ENCODE results near the gene NGEF.

The NGEF gene

DNA sequence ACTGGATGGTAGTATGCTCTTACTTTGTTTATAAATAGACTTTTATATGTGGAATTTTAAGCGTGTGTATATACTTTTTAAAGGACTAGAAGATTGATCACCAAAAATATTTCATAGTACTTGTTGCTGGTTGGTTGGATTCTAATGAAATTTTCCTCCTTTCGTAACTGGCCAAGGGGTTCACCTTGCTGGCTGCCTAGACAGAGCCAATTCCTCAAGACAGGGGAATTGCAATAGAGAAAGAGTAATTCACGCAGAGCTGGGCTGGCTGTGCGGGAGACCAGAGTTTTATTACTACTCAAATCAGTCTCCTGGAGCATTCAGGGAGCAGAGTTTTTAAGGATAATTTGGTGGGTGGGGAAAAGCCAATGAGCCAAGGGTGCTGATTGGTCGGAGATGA is 72.3 kb downstream of the NGEF start:
- Histone ChIP-seq H3K27me3 (ENCODE audit: insufficient read depth, poor library complexity, severe bottlenecking) (no peaks in the 10 kb centered on the region), H3K4me3 (replicated peaks; ENCODE audit: insufficient read depth, low read length) (no peak overlapping the region), H3K27ac (replicated peaks) (no peak overlapping the region)
- TF ChIP-seq, protein P1, sequence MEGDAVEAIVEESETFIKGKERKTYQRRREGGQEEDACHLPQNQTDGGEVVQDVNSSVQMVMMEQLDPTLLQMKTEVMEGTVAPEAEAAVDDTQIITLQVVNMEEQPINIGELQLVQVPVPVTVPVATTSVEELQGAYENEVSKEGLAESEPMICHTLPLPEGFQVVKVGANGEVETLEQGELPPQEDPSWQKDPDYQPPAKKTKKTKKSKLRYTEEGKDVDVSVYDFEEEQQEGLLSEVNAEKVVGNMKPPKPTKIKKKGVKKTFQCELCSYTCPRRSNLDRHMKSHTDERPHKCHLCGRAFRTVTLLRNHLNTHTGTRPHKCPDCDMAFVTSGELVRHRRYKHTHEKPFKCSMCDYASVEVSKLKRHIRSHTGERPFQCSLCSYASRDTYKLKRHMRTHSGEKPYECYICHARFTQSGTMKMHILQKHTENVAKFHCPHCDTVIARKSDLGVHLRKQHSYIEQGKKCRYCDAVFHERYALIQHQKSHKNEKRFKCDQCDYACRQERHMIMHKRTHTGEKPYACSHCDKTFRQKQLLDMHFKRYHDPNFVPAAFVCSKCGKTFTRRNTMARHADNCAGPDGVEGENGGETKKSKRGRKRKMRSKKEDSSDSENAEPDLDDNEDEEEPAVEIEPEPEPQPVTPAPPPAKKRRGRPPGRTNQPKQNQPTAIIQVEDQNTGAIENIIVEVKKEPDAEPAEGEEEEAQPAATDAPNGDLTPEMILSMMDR (IDR thresholded peaks at IDR 0.05; ENCODE audit: insufficient read depth, low read length) = no peak
- no peak for DNase-seq (ENCODE audit: low read depth in 1 of 2, low spot score in 1 of 2)

DNA sequence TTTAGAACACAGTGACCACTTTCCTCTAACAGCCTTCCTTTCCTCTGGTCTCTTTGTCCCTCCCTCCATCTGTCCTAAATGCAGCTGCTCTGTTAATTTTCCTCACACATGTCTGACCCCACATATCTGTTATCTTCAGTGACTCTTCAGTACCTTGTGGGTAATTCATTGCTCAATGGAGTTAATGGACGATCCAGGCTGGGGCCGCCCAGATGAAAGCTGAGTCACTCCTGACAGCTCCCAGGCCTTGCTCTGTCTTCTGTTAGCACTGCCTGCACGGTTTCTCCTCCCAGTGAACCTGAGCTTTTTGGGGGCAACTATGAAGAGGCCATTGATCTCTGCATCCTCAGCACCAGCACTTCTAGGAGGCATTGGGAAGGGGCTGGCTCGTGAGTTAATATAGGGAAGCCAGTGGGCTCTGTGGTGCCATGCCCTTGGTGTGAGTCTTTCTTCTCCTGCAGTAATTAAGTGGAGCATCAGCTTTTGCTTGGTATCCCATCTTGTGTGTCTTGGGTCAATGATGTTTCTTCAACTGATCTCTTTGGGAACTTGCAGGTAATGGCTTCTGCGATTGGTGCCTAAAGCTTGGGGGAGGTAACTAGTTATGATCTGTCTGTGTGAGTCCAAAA is 75.7 kb downstream of the NGEF start:
- TF ChIP-seq, protein P2, sequence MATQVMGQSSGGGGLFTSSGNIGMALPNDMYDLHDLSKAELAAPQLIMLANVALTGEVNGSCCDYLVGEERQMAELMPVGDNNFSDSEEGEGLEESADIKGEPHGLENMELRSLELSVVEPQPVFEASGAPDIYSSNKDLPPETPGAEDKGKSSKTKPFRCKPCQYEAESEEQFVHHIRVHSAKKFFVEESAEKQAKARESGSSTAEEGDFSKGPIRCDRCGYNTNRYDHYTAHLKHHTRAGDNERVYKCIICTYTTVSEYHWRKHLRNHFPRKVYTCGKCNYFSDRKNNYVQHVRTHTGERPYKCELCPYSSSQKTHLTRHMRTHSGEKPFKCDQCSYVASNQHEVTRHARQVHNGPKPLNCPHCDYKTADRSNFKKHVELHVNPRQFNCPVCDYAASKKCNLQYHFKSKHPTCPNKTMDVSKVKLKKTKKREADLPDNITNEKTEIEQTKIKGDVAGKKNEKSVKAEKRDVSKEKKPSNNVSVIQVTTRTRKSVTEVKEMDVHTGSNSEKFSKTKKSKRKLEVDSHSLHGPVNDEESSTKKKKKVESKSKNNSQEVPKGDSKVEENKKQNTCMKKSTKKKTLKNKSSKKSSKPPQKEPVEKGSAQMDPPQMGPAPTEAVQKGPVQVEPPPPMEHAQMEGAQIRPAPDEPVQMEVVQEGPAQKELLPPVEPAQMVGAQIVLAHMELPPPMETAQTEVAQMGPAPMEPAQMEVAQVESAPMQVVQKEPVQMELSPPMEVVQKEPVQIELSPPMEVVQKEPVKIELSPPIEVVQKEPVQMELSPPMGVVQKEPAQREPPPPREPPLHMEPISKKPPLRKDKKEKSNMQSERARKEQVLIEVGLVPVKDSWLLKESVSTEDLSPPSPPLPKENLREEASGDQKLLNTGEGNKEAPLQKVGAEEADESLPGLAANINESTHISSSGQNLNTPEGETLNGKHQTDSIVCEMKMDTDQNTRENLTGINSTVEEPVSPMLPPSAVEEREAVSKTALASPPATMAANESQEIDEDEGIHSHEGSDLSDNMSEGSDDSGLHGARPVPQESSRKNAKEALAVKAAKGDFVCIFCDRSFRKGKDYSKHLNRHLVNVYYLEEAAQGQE (IDR thresholded peaks at IDR 0.05; ENCODE audit: insufficient replicate concordance, low read depth) = no peak
- Histone ChIP-seq H3K4me3 (replicated peaks; ENCODE audit: insufficient read depth, low read length) (no peak overlapping the region), H3K27me3 (ENCODE audit: insufficient read depth, poor library complexity, severe bottlenecking) (peaks cover 4% of the 10 kb centered on the region), H3K27ac (replicated peaks) (no peak overlapping the region)
- DNase-seq (ENCODE audit: low read depth in 1 of 2, low spot score in 1 of 2) = peak in 1 of 2 experiments; percentile 18

DNA sequence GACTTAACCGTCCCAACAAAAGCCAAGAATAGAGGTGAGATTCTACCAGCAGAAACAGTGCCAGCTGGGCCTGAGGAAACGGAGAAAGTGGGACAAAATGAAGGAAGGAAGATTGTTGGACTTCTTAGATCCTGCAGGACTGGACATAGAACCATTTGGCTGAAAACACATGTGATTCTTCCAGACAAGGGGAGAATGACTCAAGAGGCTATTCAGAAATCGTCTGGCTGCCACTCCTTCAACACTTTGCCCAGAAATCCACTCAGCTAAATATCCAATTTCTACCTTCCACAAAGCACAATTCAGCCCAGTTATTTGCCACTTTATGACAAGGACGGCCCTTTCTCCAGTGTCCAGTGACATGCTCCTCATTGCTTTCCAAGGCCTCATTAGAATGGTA is 81.4 kb downstream of the NGEF start:
- peaks cover 24% of the 10 kb centered on the region for H3K27me3 ChIP-seq (ENCODE audit: insufficient read depth, poor library complexity, severe bottlenecking)
- H3K27ac ChIP-seq (replicated peaks) = no peak overlapping the region
- DNase-seq (ENCODE audit: low read depth in 1 of 2, low spot score in 1 of 2) = no peak
- no peak overlapping the region for H3K4me3 ChIP-seq (replicated peaks; ENCODE audit: insufficient read depth, low read length)
- TF ChIP-seq GABPA (IDR thresholded peaks at IDR 0.05; ENCODE audit: low read depth) (no peak), SPI1 (IDR thresholded peaks at IDR 0.05; ENCODE audit: borderline replicate concordance, low read depth) (no peak), POLR2AphosphoS5 (IDR thresholded peaks at IDR 0.05; ENCODE audit: low read depth) (no peak)
- TF ChIP-seq, protein P2 (IDR thresholded peaks at IDR 0.05; ENCODE audit: insufficient replicate concordance, low read depth) = no peak
- TF ChIP-seq, protein P1 (IDR thresholded peaks at IDR 0.05; ENCODE audit: insufficient read depth, low read length) = no peak

DNA sequence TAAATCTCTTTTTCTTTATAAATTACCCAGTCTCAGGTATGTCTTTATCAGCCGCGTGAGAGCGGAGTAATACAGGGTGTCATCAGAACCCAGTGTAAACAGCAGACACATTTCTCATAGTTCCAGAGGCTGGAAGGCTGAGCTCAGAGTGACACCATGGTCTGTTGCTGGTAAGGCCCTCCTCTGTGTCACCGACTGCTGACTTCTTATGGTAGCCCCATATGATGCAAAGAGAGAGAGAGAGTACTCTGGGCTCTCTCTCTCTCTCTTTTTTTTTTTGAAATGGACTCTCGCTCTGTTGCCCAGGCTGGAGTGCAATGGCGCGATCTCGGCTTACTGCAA is 83.0 kb downstream of the NGEF start:
- Histone ChIP-seq H3K27ac (replicated peaks) (no peak overlapping the region), H3K4me3 (replicated peaks; ENCODE audit: insufficient read depth, low read length) (no peak overlapping the region), H3K27me3 (ENCODE audit: insufficient read depth, poor library complexity, severe bottlenecking) (peaks cover 37% of the 10 kb centered on the region)
- TF ChIP-seq, protein P1 (IDR thresholded peaks at IDR 0.05; ENCODE audit: insufficient read depth, low read length) = no peak
- TF ChIP-seq, protein P2 (IDR thresholded peaks at IDR 0.05; ENCODE audit: insufficient replicate concordance, low read depth) = no peak
- TF ChIP-seq POLR2AphosphoS5 (IDR thresholded peaks at IDR 0.05; ENCODE audit: low read depth) (no peak), SPI1 (IDR thresholded peaks at IDR 0.05; ENCODE audit: borderline replicate concordance, low read depth) (no peak), GABPA (IDR thresholded peaks at IDR 0.05; ENCODE audit: low read depth) (no peak)
- no peak for DNase-seq (ENCODE audit: low read depth in 1 of 2, low spot score in 1 of 2)
